ENCODE results near the gene RETREG1.

GRCh38 chr5:16617274-16617968 lies 624 bp upstream of the RETREG1 start:
- TF ChIP-seq, protein P1, sequence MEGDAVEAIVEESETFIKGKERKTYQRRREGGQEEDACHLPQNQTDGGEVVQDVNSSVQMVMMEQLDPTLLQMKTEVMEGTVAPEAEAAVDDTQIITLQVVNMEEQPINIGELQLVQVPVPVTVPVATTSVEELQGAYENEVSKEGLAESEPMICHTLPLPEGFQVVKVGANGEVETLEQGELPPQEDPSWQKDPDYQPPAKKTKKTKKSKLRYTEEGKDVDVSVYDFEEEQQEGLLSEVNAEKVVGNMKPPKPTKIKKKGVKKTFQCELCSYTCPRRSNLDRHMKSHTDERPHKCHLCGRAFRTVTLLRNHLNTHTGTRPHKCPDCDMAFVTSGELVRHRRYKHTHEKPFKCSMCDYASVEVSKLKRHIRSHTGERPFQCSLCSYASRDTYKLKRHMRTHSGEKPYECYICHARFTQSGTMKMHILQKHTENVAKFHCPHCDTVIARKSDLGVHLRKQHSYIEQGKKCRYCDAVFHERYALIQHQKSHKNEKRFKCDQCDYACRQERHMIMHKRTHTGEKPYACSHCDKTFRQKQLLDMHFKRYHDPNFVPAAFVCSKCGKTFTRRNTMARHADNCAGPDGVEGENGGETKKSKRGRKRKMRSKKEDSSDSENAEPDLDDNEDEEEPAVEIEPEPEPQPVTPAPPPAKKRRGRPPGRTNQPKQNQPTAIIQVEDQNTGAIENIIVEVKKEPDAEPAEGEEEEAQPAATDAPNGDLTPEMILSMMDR (conservative IDR thresholded peaks at IDR 0.05; ENCODE audit: low read length), result no peak
- no peak for TF ChIP-seq EZH2phosphoT487 (IDR thresholded peaks at IDR 0.05; ENCODE audit: borderline replicate concordance)
